ENCODE measurements around the gene KCTD12.

KCTD12 gene

DNA sequence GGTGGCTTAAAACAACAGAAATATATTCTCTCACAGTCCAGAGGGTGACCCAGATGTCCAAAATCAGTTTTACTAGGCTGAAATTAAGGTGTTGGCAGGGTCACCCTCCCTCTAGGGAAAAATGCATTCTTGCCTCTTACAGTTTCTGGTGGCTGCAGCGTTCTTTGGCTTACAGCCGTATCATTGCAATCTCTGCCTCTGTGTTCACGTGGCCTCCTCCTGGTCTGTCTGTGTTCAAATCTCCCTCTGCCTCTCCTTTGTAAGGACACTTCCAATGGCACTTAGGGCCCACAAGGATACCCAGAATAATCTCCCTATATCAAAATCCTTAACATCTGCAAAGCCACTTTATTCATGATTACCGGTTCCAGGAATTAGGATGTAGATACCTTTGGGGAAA, 21.1 kb downstream of the KCTD12 start:
- no peak overlapping the region for H3K27ac ChIP-seq (replicated peaks)
- TF ChIP-seq GABPA (IDR thresholded peaks at IDR 0.05; ENCODE audit: low read depth): no peak
- TF ChIP-seq, protein P1, sequence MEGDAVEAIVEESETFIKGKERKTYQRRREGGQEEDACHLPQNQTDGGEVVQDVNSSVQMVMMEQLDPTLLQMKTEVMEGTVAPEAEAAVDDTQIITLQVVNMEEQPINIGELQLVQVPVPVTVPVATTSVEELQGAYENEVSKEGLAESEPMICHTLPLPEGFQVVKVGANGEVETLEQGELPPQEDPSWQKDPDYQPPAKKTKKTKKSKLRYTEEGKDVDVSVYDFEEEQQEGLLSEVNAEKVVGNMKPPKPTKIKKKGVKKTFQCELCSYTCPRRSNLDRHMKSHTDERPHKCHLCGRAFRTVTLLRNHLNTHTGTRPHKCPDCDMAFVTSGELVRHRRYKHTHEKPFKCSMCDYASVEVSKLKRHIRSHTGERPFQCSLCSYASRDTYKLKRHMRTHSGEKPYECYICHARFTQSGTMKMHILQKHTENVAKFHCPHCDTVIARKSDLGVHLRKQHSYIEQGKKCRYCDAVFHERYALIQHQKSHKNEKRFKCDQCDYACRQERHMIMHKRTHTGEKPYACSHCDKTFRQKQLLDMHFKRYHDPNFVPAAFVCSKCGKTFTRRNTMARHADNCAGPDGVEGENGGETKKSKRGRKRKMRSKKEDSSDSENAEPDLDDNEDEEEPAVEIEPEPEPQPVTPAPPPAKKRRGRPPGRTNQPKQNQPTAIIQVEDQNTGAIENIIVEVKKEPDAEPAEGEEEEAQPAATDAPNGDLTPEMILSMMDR (IDR thresholded peaks at IDR 0.05; ENCODE audit: insufficient read depth, low read length): no peak
- H3K4me3 ChIP-seq (replicated peaks; ENCODE audit: insufficient read depth, low read length): no peak overlapping the region
- H3K27me3 ChIP-seq (ENCODE audit: insufficient read depth, poor library complexity, severe bottlenecking): no peaks in the 10 kb centered on the region
- no peak for DNase-seq (ENCODE audit: low read depth in 1 of 2, low spot score in 1 of 2)

DNA sequence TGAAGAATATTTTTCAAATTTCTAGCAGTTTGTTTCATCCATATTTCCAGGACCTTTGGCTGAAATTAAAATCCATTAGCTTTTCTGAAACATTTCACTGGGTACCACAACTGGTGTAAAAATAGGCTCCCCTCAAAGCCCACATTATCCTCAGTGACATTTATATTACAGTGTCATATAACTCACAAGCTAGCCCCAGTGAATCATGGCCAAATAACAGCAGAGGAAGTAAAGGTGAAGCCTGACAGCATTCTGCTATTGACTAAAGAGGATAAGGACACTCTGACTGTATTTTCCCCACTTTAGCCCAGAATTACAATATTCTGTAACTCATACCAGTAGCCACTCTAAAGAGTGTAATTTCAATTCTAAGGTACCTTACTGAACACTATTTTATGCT, 21.9 kb downstream of the KCTD12 start:
- DNase-seq (ENCODE audit: low read depth in 1 of 2, low spot score in 1 of 2): no peak
- H3K27ac ChIP-seq (replicated peaks): no peak overlapping the region
- no peak overlapping the region for H3K4me3 ChIP-seq (replicated peaks; ENCODE audit: insufficient read depth, low read length)
- no peaks in the 10 kb centered on the region for H3K27me3 ChIP-seq (ENCODE audit: insufficient read depth, poor library complexity, severe bottlenecking)
- TF ChIP-seq POLR2AphosphoS5 (IDR thresholded peaks at IDR 0.05; ENCODE audit: low read depth) (no peak), SPI1 (IDR thresholded peaks at IDR 0.05; ENCODE audit: borderline replicate concordance, low read depth) (no peak), GABPA (IDR thresholded peaks at IDR 0.05; ENCODE audit: low read depth) (no peak)
- TF ChIP-seq, protein P1 (IDR thresholded peaks at IDR 0.05; ENCODE audit: insufficient read depth, low read length): no peak
- TF ChIP-seq, protein P2, sequence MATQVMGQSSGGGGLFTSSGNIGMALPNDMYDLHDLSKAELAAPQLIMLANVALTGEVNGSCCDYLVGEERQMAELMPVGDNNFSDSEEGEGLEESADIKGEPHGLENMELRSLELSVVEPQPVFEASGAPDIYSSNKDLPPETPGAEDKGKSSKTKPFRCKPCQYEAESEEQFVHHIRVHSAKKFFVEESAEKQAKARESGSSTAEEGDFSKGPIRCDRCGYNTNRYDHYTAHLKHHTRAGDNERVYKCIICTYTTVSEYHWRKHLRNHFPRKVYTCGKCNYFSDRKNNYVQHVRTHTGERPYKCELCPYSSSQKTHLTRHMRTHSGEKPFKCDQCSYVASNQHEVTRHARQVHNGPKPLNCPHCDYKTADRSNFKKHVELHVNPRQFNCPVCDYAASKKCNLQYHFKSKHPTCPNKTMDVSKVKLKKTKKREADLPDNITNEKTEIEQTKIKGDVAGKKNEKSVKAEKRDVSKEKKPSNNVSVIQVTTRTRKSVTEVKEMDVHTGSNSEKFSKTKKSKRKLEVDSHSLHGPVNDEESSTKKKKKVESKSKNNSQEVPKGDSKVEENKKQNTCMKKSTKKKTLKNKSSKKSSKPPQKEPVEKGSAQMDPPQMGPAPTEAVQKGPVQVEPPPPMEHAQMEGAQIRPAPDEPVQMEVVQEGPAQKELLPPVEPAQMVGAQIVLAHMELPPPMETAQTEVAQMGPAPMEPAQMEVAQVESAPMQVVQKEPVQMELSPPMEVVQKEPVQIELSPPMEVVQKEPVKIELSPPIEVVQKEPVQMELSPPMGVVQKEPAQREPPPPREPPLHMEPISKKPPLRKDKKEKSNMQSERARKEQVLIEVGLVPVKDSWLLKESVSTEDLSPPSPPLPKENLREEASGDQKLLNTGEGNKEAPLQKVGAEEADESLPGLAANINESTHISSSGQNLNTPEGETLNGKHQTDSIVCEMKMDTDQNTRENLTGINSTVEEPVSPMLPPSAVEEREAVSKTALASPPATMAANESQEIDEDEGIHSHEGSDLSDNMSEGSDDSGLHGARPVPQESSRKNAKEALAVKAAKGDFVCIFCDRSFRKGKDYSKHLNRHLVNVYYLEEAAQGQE (IDR thresholded peaks at IDR 0.05; ENCODE audit: insufficient replicate concordance, low read depth): no peak

DNA sequence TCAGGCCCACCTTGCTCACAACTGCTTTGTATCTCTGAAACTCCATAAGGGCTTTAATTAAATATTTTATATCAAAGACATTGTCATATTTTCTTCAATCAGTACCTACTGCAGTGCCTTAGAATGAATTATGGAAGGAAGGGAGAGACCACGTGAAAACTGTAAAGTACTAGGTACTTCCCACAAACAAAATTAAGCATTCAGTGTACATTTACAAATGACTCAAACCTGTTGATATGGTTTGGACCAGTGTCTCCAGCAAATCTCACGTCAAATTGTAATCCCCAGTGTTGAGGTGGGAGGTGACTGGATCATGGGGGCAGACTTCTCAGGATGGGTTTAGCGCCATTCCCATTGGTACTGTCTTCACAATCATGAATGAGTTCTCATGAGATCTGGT, 23.2 kb downstream of the KCTD12 start:
- H3K27ac ChIP-seq (replicated peaks): no peak overlapping the region
- no peak for TF ChIP-seq POLR2AphosphoS5 (IDR thresholded peaks at IDR 0.05; ENCODE audit: low read depth)
- no peak for TF ChIP-seq GABPA (IDR thresholded peaks at IDR 0.05; ENCODE audit: low read depth)
- TF ChIP-seq SPI1 (IDR thresholded peaks at IDR 0.05; ENCODE audit: borderline replicate concordance, low read depth): no peak
- TF ChIP-seq, protein P2 (IDR thresholded peaks at IDR 0.05; ENCODE audit: insufficient replicate concordance, low read depth): no peak
- TF ChIP-seq, protein P1 (IDR thresholded peaks at IDR 0.05; ENCODE audit: insufficient read depth, low read length): no peak
- no peaks in the 10 kb centered on the region for H3K27me3 ChIP-seq (ENCODE audit: insufficient read depth, poor library complexity, severe bottlenecking)
- no peak for DNase-seq (ENCODE audit: low read depth in 1 of 2, low spot score in 1 of 2)
- no peak overlapping the region for H3K4me3 ChIP-seq (replicated peaks; ENCODE audit: insufficient read depth, low read length)

DNA sequence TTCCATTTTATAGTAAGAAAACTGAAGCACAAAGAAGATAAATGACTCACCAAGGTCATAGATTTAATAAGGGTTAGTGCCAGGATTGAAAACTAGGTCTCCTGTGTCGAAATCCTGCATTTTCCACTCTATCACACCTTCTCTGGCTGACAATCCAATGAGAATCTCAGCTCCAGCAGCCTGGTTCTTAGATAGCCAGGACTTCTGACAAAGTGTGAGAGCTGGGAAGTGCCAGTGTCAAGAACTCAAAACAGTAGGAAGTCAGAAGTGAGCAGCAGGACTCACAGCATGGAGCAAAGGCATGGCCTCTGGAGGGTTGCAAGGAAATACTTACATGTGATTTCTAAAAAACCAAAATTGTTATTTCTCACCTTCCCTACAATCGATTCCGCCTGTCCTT, 24.3 kb downstream of the KCTD12 start:
- TF ChIP-seq, protein P2 (IDR thresholded peaks at IDR 0.05; ENCODE audit: insufficient replicate concordance, low read depth): no peak
- TF ChIP-seq SPI1 (IDR thresholded peaks at IDR 0.05; ENCODE audit: borderline replicate concordance, low read depth): no peak
- TF ChIP-seq, protein P1 (IDR thresholded peaks at IDR 0.05; ENCODE audit: insufficient read depth, low read length): no peak
- no peak for TF ChIP-seq POLR2AphosphoS5 (IDR thresholded peaks at IDR 0.05; ENCODE audit: low read depth)
- TF ChIP-seq GABPA (IDR thresholded peaks at IDR 0.05; ENCODE audit: low read depth): no peak
- H3K27me3 ChIP-seq (ENCODE audit: insufficient read depth, poor library complexity, severe bottlenecking): no peaks in the 10 kb centered on the region
- no peak overlapping the region for H3K27ac ChIP-seq (replicated peaks)
- no peak for DNase-seq (ENCODE audit: low read depth in 1 of 2, low spot score in 1 of 2)
- no peak overlapping the region for H3K4me3 ChIP-seq (replicated peaks; ENCODE audit: insufficient read depth, low read length)

Measured in HL-60 (cell line).